H1 (cell line): ENCODE measurements around the gene VASH1. TPM values are rescaled to one million over a fixed set of nuclear protein-coding genes. Genes with fewer than 3 reads are reported as not detected.

Experiments used
- CTCF ChIA-PET: fragments of 300-600 bp; sonication (Branson Sonifier 250); formaldehyde crosslinking; loops from one replicate; lab custom pipeline; 2021; ENCODE audit not compliant: partially characterized antibody; lab: Charles Lee
- POLR2A ChIA-PET: fragments of 300-600 bp; sonication (Branson Sonifier 250); formaldehyde crosslinking; loops from one replicate; lab custom pipeline; 2021; ENCODE audit warnings: inconsistent platforms; ENCODE audit not compliant: partially characterized antibody; lab: Charles Lee
- DNase-seq, 2 experiments: peaks; one replicate each; pipeline versions ENCODE4 v3.0.0 to v3.0.0-alpha.2; 2010 to 2022; ENCODE audit warnings: low spot score in 2 of 2, low read depth in 1 of 2, mixed read lengths in 1 of 2
- FAIRE-seq: peaks from 2 replicates; lab custom pipeline; 2011; peaks lifted over from hg19 to GRCh38; lab: Jason Lieb, UNC
- H2AFZ ChIP-seq: 2 replicates; pipeline ENCODE4 v1.8.1; 2012; ENCODE audit warnings: low read length, inconsistent platforms
- H2AK5ac ChIP-seq: 2 replicates; pipeline ENCODE4 v1.6.1; 2013; ENCODE audit warnings: low read depth, low read length
- H2BK120ac ChIP-seq: replicated peaks from 2 replicates; pipeline ENCODE3; 2013; ENCODE audit warnings: low read depth, low read length, inconsistent platforms
- H2BK12ac ChIP-seq: 2 replicates; pipeline ENCODE4 v1.6.1; 2013; ENCODE audit warnings: low read depth, low read length
- H2BK15ac ChIP-seq: 2 replicates; pipeline ENCODE4 v1.6.1; 2013; ENCODE audit warnings: low read length
- H2BK20ac ChIP-seq: 2 replicates; pipeline ENCODE4 v1.6.1; 2013; ENCODE audit warnings: low read length
- H2BK5ac ChIP-seq: 2 replicates; pipeline ENCODE4 v1.6.1; 2013; ENCODE audit warnings: low read depth, low read length
- H3K14ac ChIP-seq: 2 replicates; pipeline ENCODE4 v1.6.1; 2013; ENCODE audit warnings: inconsistent platforms; ENCODE audit not compliant: insufficient read length
- H3K18ac ChIP-seq: 2 replicates; pipeline ENCODE4 v1.6.1; 2013; ENCODE audit warnings: low read length; ENCODE audit errors: extremely low read depth
- H3K23ac ChIP-seq: 2 replicates; pipeline ENCODE4 v1.6.1; 2013; ENCODE audit warnings: inconsistent platforms; ENCODE audit not compliant: insufficient read length
- H3K23me2 ChIP-seq: 2 replicates; pipeline ENCODE4 v1.6.1; 2013; ENCODE audit warnings: low read depth, low read length
- H3K27ac ChIP-seq: 2 replicates; pipeline ENCODE4 v1.6.1; 2011; ENCODE audit warnings: low read depth, low read length, inconsistent platforms
- H3K27me3 ChIP-seq, 4 experiments: replicated peaks in 1 of 4; 1 replicate in 1 of 4; 2 replicates in 3 of 4; pipeline versions ENCODE4 v1.6.1 to v1.8.1; 2011 to 2013; ENCODE audit warnings: low read length in 3 of 4, mild to moderate bottlenecking in 3 of 4, inconsistent platforms in 2 of 4, mixed read lengths in 2 of 4, moderate library complexity in 1 of 4; ENCODE audit not compliant: control insufficient read depth in 3 of 4, insufficient read depth in 3 of 4; ENCODE audit errors: extremely low read depth in 1 of 4
- H3K36me3 ChIP-seq, 4 experiments: 2 replicates each; pipeline versions ENCODE4 v1.6.1 to v1.8.1; 2011 to 2013; ENCODE audit warnings: mild to moderate bottlenecking in 4 of 4, low read length in 3 of 4, moderate library complexity in 2 of 4, control low read depth in 1 of 4, inconsistent platforms in 1 of 4; ENCODE audit not compliant: insufficient read depth in 4 of 4, control insufficient read depth in 2 of 4
- H3K4ac ChIP-seq: replicated peaks from 2 replicates; pipeline ENCODE3; 2013; ENCODE audit warnings: low read length, low read depth, mixed read lengths, inconsistent platforms; ENCODE audit not compliant: insufficient read length
- H3K4me1 ChIP-seq, 4 experiments: replicated peaks in 1 of 4; 1 replicate in 1 of 4; 2 replicates in 3 of 4; pipeline versions ENCODE4 v1.6.1 to v1.8.1; 2011 to 2013; ENCODE audit warnings: low read length in 3 of 4, inconsistent platforms in 2 of 4, mixed read lengths in 1 of 4; ENCODE audit not compliant: insufficient read depth in 4 of 4, control insufficient read depth in 3 of 4
- H3K4me2 ChIP-seq, 2 experiments: 2 replicates each; pipeline versions ENCODE4 v1.6.1 to v1.8.1; 2011 to 2013; ENCODE audit warnings: low read depth in 2 of 2, low read length in 2 of 2, control low read depth in 1 of 2, inconsistent platforms in 1 of 2, mild to moderate bottlenecking in 1 of 2; ENCODE audit not compliant: insufficient read depth in 1 of 2
- H3K4me3 ChIP-seq, 4 experiments: fragments of 200-600, 300-600 bp in 1 of 4; sonication (generic), shearing (Covaris generic), sonication (Bioruptor Twin) in 1 of 4; 2 replicates each; pipeline versions ENCODE4 v1.5.1 to v1.8.1; 2011 to 2016; ENCODE audit warnings: low read length in 4 of 4, low read depth in 3 of 4, control low read depth in 2 of 4, inconsistent platforms in 2 of 4, mild to moderate bottlenecking in 2 of 4, mixed read lengths in 1 of 4, moderate library complexity in 1 of 4; ENCODE audit not compliant: insufficient read depth in 2 of 4; ENCODE audit errors: extremely low read depth in 1 of 4
- H3K56ac ChIP-seq: replicated peaks from 2 replicates; pipeline ENCODE3; 2013; ENCODE audit warnings: low read depth, mild to moderate bottlenecking, mixed read lengths, low read length, inconsistent platforms; ENCODE audit not compliant: insufficient read length
- H3K79me1 ChIP-seq: 2 replicates; pipeline ENCODE4 v1.6.1; 2013; ENCODE audit warnings: low read depth, low read length, control low read depth
- H3K79me2 ChIP-seq, 2 experiments: 2 replicates each; pipeline versions ENCODE4 v1.6.1 to v1.8.1; 2012 to 2013; ENCODE audit warnings: low read length in 2 of 2, mild to moderate bottlenecking in 2 of 2, inconsistent platforms in 1 of 2; ENCODE audit not compliant: insufficient read depth in 2 of 2, control insufficient read depth in 1 of 2
- H3K9ac ChIP-seq, 4 experiments: replicated peaks in 1 of 4; 1 replicate in 1 of 4; 2 replicates in 3 of 4; pipeline versions ENCODE4 v1.6.1 to v1.8.1; 2011 to 2013; ENCODE audit warnings: low read depth in 3 of 4, low read length in 3 of 4, control low read depth in 2 of 4, mild to moderate bottlenecking in 2 of 4, moderate library complexity in 2 of 4, inconsistent platforms in 1 of 4; ENCODE audit errors: extremely low read depth in 1 of 4
- H3K9me3 ChIP-seq, 2 experiments: 2 replicates each; pipeline versions ENCODE4 v1.6.1 to v1.8.1; 2012 to 2013; ENCODE audit warnings: mild to moderate bottlenecking in 2 of 2, moderate library complexity in 2 of 2, control low read depth in 1 of 2, inconsistent platforms in 1 of 2, low read depth in 1 of 2, low read length in 1 of 2, mixed read lengths in 1 of 2; ENCODE audit not compliant: insufficient read depth in 2 of 2
- H4K20me1 ChIP-seq, 2 experiments: replicated peaks in 1 of 2; 2 replicates each; pipeline versions ENCODE3 to v1.8.1; 2011 to 2013; ENCODE audit warnings: inconsistent platforms in 2 of 2, low read length in 2 of 2, mild to moderate bottlenecking in 1 of 2; ENCODE audit not compliant: insufficient read depth in 2 of 2, control insufficient read depth in 1 of 2
- H4K5ac ChIP-seq: 2 replicates; pipeline ENCODE4 v1.6.1; 2013; ENCODE audit warnings: low read length, low read depth, mixed read lengths, inconsistent platforms; ENCODE audit not compliant: insufficient read length
- H4K8ac ChIP-seq: 2 replicates; pipeline ENCODE4 v1.8.0; 2013; ENCODE audit warnings: mild to moderate bottlenecking, moderate library complexity, low read length, inconsistent platforms; ENCODE audit not compliant: insufficient read depth; ENCODE audit errors: extremely low read depth
- H4K91ac ChIP-seq: replicated peaks from 2 replicates; pipeline ENCODE3; 2013; ENCODE audit warnings: low read length, mixed read lengths, inconsistent platforms; ENCODE audit not compliant: insufficient read length
- BCL11A ChIP-seq, 2 experiments: IDR thresholded peaks; one replicate each; pipeline ENCODE4 v1.6.1; 2011; ENCODE audit warnings: low read depth in 2 of 2, low read length in 2 of 2, mild to moderate bottlenecking in 2 of 2
- BRCA1 ChIP-seq: IDR thresholded peaks from 2 replicates; pipeline ENCODE4 v1.6.1; 2012; ENCODE audit warnings: low read depth, low read length, improper control_type of control experiment
- CTBP2 ChIP-seq: IDR thresholded peaks from 2 replicates; pipeline ENCODE4 v1.7.0; 2011; ENCODE audit warnings: borderline replicate concordance, mild to moderate bottlenecking, moderate library complexity, mixed read lengths, low read length; ENCODE audit not compliant: insufficient read depth, insufficient read length
- E2F6 ChIP-seq: IDR thresholded peaks from 2 replicates; pipeline ENCODE4 v1.6.1; 2012; ENCODE audit warnings: inconsistent platforms
- EZH2 ChIP-seq: fragments of 200-600 bp; sonication (generic); IDR thresholded peaks from 2 replicates; pipeline ENCODE4 v1.7.1; 2012; ENCODE audit warnings: low read depth, mild to moderate bottlenecking, moderate library complexity, low read length, inconsistent platforms; ENCODE audit not compliant: severe bottlenecking
- FOSL1 ChIP-seq: IDR thresholded peaks from 2 replicates; pipeline ENCODE4 v1.6.1; 2011; ENCODE audit warnings: mild to moderate bottlenecking, low read depth, low read length, moderate library complexity; ENCODE audit not compliant: insufficient read depth
- KDM5A ChIP-seq: fragments of 200-600 bp; IDR thresholded peaks from 2 replicates; pipeline ENCODE4 v1.7.1; 2012; ENCODE audit warnings: mild to moderate bottlenecking, low read length, inconsistent platforms, mixed read lengths
- RNF2 ChIP-seq: fragments of 200-900, 300-1000 bp; sonication (generic); IDR thresholded peaks from 2 replicates; pipeline ENCODE4 v1.7.1; 2016; ENCODE audit warnings: borderline replicate concordance, low read depth, mild to moderate bottlenecking, antibody characterized with exemption, low read length; ENCODE audit not compliant: poor library complexity, severe bottlenecking; ENCODE audit errors: missing control alignments
- SUZ12 ChIP-seq: fragments of 200-600 bp; sonication (generic); IDR thresholded peaks from 2 replicates; pipeline ENCODE4 v1.6.1; 2012; ENCODE audit warnings: mild to moderate bottlenecking, inconsistent platforms, low read length, moderate library complexity, mixed read lengths
- WGBS, 2 experiments: shearing (Covaris generic) in 1 of 2; methylation state at CpG; one replicate each; pipeline versions ENCODE4 v1.1.6 to v1.1.7; 2013 to 2015; ENCODE audit warnings: low lambda C conversion rate in 2 of 2, mixed read lengths in 2 of 2, inconsistent platforms in 1 of 2, low coverage in 1 of 2, missing lambda C conversion rate in 1 of 2; ENCODE audit not compliant: insufficient replicate concordance in 2 of 2, insufficient coverage in 1 of 2, insufficient read length in 1 of 2; ENCODE audit errors: extremely low coverage in 1 of 2, missing lambda C conversion rate in 1 of 2; 5-methylcytosine and 5-hydroxymethylcytosine counted together
- polyA plus RNA-seq, 7 experiments: library from polyadenylated mRNA; depleted of rRNA in 3 of 7; stranded (reverse) in 5 of 7; unstranded in 2 of 7; fragments of >200 nt in 5 of 7; fragments of 200-250 nt in 2 of 7; gene quantifications; 1 replicate in 5 of 7; 2 replicates in 1 of 7; 4 replicates in 1 of 7; pipeline versions ENCODE4 v1.2.1 to v1.2.3, GENCODE V29; 2011 to 2013; ENCODE audit warnings: missing spikeins in 2 of 7, mixed read lengths in 2 of 7
- total RNA-seq: library from RNA; stranded (reverse); fragmentation: NEBNext Ultra II Directional; extraction: Animal tissue kit (Norgen Biotek cat#: 25700); gene quantifications from 2 replicates; pipeline ENCODE4 v1.2.1, GENCODE V29; 2021

Gene VASH1
- total and polyA plus RNA-seq, 2 of the 8 experiments (the other 6 are each of a cell fraction or from before 2014, with no cell fraction given), result 3.1 to 6.4 TPM

- Histone ChIP-seq H3K18ac (no peak overlapping the region), H3K9ac (no peak overlapping the region), H3K27me3 (peaks cover 24 to 52% (median 41%) of the 10 kb centered on the region in 4 experiments), H2AFZ (no peak overlapping the region; the same call in 1 of the 2 replicates), H2BK12ac (no peak overlapping the region), H4K5ac (no peak overlapping the region), H3K23ac (no peak overlapping the region), H3K36me3 (no peaks in the 10 kb centered on the region), H3K4ac (no peak overlapping the region), H3K27ac (no peak overlapping the region), H3K4me1 (peaks cover 0 to 17% (median 6%) of the 10 kb centered on the region in 4 experiments; a peak in 6 of 7 replicates), H2BK15ac (no peak overlapping the region), H2AK5ac (no peak overlapping the region), H3K14ac (no peak overlapping the region), H2BK120ac (no peak overlapping the region), H3K56ac (no peak overlapping the region), H3K4me3 (peak overlapping the region; percentile 52 to 66 (median 59)), H3K9me3 (no peaks in the 10 kb centered on the region), H2BK5ac (no peak overlapping the region), H3K4me2 (peak overlapping the region; percentile 82 to 98), H4K91ac (no peak overlapping the region), H4K8ac (no peak overlapping the region; the same call in 1 of the 2 replicates), H3K79me2 (no peaks in the 10 kb centered on the region), H3K79me1 (no peaks in the 10 kb centered on the region), H3K23me2 (peaks cover 16% of the 10 kb centered on the region), H2BK20ac (no peak overlapping the region), H4K20me1 (no peaks in the 10 kb centered on the region)
- CTCF ChIA-PET, result interaction anchor here (7.5 to 10.1 kb wide), 2 partner anchors 20 to 53 kb away, joined by 48 to 70 read pairs; no protein-coding TSS in a partner anchor
- peak in 1 of 2 experiments; percentile 46 for DNase-seq
- FAIRE-seq, result no peak
- POLR2A ChIA-PET, result interaction anchor here (1.3 to 1.6 kb wide), 3 partner anchors 10 to 22 kb away, joined by 3 to 7 read pairs (median 4); no protein-coding TSS in a partner anchor
- 48% methylated on average over 23 of the region's 28 CpGs; no CpG with 5 or more reads in 1 of the 2 experiments for WGBS, 2 experiments
- TF ChIP-seq BCL11A (IDR thresholded peaks at IDR 0.05; ENCODE audit: low read depth in 2 of 2, low read length in 2 of 2) (no peak), EZH2 (peak; percentile 62), CTBP2 (peak; percentile 5), SUZ12 (peak; percentile 38; the same call in 1 of the 2 replicates), RNF2 (peak; percentile 28), BRCA1 (no peak), KDM5A (no peak), FOSL1 (no peak), E2F6 (peak; percentile 87)
Measured at GRCh38 chr14:76762411-76763095, 1.3 kb downstream of the VASH1 start.
